GM12891 (cell line): ENCODE data around the gene IST1.

Experiments used
- PAX5 ChIP-seq: IDR thresholded peaks from 2 replicates; pipeline ENCODE4 v1.6.1; 2011; ENCODE audit warnings: low read length, moderate library complexity, mild to moderate bottlenecking; ENCODE audit not compliant: insufficient read depth, severe bottlenecking
- POLR2A ChIP-seq: IDR thresholded peaks from 2 replicates; pipeline ENCODE4 v1.6.1; 2011; ENCODE audit warnings: low read depth, low read length, control low read depth
- POLR2AphosphoS5 ChIP-seq: IDR thresholded peaks from 2 replicates; pipeline ENCODE4 v1.6.1; 2011; ENCODE audit warnings: low read depth, low read length, control low read depth
- POU2F2 ChIP-seq: IDR thresholded peaks from 2 replicates; pipeline ENCODE4 v1.6.1; 2011; ENCODE audit warnings: low read depth, mild to moderate bottlenecking, control low read depth, low read length, moderate library complexity
- SPI1 ChIP-seq: IDR thresholded peaks from 2 replicates; pipeline ENCODE4 v1.6.1; 2011; ENCODE audit warnings: low read depth, low read length, control low read depth
- TAF1 ChIP-seq: IDR thresholded peaks from 2 replicates; pipeline ENCODE4 v1.6.1; 2011; ENCODE audit warnings: low read depth, low read length, control low read depth

- no peak for TF ChIP-seq POLR2AphosphoS5
- no peak for TF ChIP-seq POLR2A
- no peak for TF ChIP-seq TAF1
- peak; percentile 97 for TF ChIP-seq SPI1
- no peak for TF ChIP-seq PAX5
- no peak for TF ChIP-seq POU2F2
Observed at GRCh38 chr16:71853413-71853812, 41.9 kb upstream of the IST1 start.
